HG02798 (cell line): ENCODE results near the gene PRR33.
"Not testable (repeated sequence)": the region's sequence is repeated elsewhere in the genome, so short reads cannot be mapped to it uniquely, and the experiment has no call there.

Experiments
- ATAC-seq: cut with Tn5 transposase; IDR thresholded peaks from one replicate; pipeline ENCODE4 v1.9.1; 2021; ENCODE audit warnings: mild to moderate bottlenecking; ENCODE audit not compliant: unreplicated experiment, poor library complexity

PRR33 gene

GRCh38 chr11:1878137-1879031 is 13.3 kb downstream of the PRR33 start:
- ATAC-seq = no peak

GRCh38 chr11:1877211-1878136 is 14.2 kb downstream of the PRR33 start:
- no peak for ATAC-seq

GRCh38 chr11:1876361-1877063 is 15.2 kb downstream of the PRR33 start:
- ATAC-seq = no peak

- ATAC-seq = not testable (repeated sequence)
Observed at GRCh38 chr11:1875851-1876301, 15.8 kb downstream of the PRR33 start.

GRCh38 chr11:1875093-1875850 is 16.4 kb downstream of the PRR33 start:
- no peak for ATAC-seq

- ATAC-seq = not testable (repeated sequence)
Observed at GRCh38 chr11:1874441-1875092, 17.1 kb downstream of the PRR33 start.

- not testable (repeated sequence) for ATAC-seq
Observed at GRCh38 chr11:1873813-1874150, 17.9 kb downstream of the PRR33 start.

- no peak for ATAC-seq
Observed at GRCh38 chr11:1873048-1873812, 18.5 kb downstream of the PRR33 start.

- no peak for ATAC-seq
Observed at GRCh38 chr11:1872267-1872985, 19.3 kb downstream of the PRR33 start.

GRCh38 chr11:1871531-1871930 is 20.2 kb downstream of the PRR33 start:
- no peak for ATAC-seq

- no peak for ATAC-seq
Observed at GRCh38 chr11:1870721-1871466, 20.8 kb downstream of the PRR33 start.

- ATAC-seq = no peak
Observed at GRCh38 chr11:1870326-1870696, 21.4 kb downstream of the PRR33 start.

- no peak for ATAC-seq
Observed at GRCh38 chr11:1869427-1870325, 22.0 kb downstream of the PRR33 start.

GRCh38 chr11:1868636-1869291 is 22.9 kb downstream of the PRR33 start:
- no peak for ATAC-seq

- ATAC-seq = no peak
Observed at GRCh38 chr11:1868056-1868635, 23.5 kb downstream of the PRR33 start.
